GM21423 (cell line): ENCODE data around the gene SCO1.

Source experiments
- ATAC-seq: cut with Tn5 transposase; IDR thresholded peaks from one replicate; pipeline ENCODE4 v1.9.1; 2021; ENCODE audit warnings: mild to moderate bottlenecking, moderate library complexity; ENCODE audit not compliant: unreplicated experiment

Gene SCO1

DNA sequence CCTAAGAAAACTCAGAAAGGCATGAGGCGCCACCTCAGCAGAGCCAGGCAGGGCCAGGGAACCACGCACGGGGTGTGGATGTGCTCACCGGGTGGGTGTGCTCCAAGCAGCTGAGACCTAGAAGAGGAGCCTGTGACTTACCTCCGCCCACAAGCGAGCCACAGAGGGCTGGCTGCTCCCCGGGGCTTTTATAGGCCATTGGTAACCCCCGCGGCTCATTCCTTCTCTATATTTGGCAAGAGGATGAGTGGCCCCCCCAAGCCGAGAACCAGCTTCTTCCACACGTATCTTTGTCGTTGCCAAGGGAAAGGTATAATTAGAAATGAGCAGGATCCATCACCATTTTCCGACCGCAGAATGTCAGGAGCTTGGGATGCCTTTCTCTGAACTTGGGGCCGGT lies 40.2 kb downstream of the SCO1 start, which contains the start of gene MYH3:
Gene MYH3 (minus strand): TSS at position 162 of the 400 bp plus-strand sequence. CDS start 2,245 bp downstream, outside the sequence.
- ATAC-seq = no peak

DNA sequence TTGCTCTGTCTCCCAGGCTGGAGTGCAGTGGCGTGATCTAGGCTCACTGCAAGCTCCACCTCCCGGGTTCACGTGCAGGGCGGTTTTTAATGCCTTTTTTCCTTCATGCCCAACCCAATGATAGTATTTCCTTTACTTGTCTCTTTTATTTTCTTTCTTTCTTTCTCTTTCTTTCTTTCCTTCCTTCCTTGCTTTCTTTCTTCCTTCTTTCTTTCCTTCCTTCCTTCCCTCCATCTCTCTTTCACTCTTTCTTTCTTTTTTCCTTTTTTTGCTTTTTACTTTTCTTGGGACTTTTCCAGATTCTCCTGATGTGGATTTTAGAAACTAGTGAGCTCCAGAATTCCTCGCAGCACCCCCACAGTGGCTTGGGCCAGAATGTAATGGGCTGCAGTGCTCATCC lies 43.3 kb downstream of the SCO1 start:
- no peak for ATAC-seq

DNA sequence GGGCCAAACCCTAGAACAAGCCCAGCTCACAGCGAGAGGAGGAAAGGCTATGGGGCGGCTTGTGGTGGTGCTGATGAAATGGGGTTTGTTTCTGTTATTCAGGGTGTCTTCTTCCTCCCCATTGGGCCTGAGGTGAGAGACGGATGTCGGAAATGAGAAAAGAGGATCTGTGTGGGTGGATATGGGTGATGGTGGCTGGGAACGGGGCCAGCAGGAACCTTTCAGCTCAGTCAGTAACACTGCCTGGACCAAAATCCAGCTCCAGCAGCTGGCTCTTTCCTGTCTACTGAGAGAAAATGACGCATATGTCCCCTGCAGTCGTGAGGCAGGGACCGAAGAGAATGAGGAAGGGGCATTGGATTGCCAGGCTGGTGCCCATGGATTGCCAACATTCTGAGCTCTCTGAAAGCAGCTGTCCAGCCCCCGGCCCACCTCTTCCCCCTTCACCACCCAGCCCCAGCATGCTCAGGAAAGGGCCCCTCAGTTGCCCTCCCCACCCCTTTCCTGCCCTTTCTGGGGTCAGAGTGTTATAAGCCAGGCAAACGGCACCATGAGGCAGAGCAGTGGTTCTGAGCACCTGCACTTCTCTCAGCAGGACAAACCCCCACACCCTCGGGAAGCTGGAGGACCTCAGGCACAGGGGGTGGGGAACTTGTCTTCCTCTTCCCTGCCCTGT lies 44.2 kb downstream of the SCO1 start:
- no peak for ATAC-seq

DNA sequence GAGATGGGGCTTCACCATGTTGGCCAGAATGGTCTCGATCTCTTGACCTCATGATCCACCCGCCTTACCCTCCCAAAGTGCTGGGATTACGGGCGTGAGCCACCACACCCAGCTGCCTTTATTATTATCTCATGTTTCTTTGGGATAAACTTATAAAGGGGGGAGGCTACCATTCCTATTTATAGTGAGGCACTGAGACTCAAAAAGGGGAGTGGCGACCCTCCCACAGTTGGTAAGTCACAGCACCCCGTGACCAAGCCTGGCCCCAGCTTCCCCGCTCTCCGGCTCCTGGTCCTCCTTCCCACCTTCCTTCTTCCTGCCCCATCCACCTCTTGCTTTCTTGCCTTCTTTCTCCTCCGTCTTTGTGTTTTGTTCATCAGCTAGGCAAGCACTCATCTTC lies 45.4 kb downstream of the SCO1 start:
- no peak for ATAC-seq

DNA sequence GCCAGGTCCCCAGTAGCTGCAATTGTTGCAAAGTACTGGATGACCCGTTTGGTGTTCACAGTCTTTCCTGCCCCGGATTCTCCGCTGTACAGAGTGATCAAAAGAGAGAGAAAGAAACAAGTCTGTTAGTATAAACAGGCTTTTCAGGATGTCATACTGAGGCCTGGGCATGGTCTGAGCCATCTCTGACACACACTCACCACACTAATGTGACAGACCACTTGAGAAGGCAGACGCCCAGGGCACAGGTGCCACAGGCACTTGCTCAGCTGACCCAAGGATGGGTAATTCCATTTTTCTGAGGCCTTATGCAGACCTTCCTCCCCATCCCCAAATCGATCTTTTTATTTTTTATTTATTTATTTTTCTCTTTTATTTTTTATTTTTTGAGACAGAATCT lies 47.7 kb downstream of the SCO1 start:
- no peak for ATAC-seq

DNA sequence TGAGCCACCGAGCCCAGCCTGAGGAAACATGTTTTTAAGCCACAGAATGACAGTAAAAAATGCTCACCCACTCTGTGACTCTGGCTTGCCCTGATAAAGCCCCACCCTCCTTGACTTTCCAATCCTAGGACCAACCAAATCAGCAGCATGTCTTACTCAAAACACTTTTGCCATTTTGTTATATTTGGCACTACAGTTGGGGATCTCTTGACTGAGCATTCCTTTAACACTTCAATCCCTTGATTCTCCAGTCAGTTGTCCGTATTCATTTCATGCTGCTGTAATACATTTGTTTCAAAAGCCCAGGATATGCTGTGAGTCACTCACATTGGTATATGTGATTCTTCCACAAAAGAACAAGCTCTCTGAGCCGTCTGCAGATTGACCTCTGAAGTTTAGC lies 48.4 kb downstream of the SCO1 start:
- ATAC-seq = no peak

DNA sequence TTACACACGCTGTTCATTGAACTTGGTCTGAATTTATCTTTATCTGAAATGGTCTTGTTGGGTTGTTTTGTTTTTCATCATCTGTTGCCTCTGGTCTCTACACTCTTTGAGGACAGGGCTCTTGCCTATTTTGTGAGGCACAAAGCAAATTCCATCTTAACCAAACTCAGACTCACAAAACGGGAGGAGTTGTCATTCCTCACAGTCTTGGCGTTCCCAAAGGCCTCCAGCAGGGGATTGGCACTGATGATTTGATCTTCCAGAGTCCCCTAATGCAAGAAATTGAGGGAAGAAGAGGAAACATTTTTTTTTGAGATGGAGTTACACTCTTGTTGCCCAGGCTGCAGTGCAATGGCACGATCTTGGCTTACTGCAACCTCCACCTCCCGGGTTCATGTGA lies 49.0 kb downstream of the SCO1 start:
- ATAC-seq = no peak

DNA sequence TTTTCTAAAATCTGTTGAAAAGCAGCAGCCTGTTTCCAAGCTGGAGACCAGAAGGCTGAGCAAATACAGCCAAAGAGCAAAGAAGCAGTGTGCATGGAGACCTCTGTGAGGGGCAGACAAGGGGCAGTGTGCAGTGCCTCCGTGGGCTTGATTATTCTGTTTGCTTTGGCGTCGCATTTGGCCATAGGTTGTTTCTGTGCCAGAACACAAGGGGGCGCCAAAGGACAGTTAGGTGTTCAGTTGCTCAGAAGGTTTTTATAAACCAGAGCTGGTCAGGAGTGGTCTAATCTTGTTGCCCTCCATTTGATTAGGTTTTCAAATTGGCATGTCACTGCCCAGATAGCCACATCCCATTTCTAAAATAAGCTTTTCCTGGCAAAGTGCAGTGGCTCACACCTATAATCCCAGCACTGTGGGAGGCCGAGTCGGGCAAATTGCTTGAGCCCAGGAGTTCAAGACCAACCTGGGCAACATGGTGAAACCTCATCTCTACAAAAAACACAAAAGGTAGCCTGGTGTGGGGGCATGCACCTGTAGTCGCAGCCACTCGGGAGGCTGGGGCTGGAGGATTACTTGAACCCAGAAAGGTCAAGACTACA lies 50.8 kb downstream of the SCO1 start:
- no peak for ATAC-seq

DNA sequence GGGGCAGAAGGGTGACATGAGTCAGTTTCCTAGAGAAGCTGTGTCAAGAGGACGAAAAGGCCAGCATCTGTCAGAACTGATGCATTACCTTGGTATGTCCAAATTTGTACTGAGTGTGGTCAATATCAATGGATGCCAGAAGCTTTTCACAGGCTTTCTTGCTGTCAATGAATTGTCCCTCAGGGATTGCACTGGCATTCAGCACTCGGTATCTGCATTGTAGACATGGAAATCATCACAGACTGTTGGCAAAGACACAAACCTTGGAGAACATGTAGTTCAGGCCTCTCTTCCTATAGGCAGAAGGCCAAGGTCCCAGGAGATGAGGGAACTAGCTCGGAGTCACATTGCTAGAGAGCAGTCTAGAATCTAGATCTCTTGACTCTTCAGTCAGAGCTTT lies 56.9 kb downstream of the SCO1 start:
- ATAC-seq = no peak

DNA sequence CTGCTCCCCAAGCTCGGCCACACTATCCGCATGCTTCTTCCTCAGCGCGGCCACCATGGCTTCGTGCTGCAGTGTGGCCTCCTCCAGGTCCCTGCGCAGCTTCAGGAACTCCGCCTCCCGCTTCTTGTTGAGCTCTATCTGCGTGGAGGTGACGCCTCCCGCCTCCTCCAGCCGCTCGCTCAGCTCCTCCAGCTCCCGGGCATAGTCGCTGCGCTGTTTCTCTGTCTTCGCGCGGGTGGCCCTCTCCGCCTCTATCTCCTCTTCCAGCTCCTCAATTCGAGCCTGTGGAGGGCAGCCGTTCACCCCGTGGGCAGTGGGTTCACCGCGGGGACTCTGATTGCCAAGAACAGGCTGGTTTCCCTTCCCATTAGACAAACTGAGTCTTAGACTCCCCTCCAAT lies 59.2 kb downstream of the SCO1 start:
- no peak for ATAC-seq

DNA sequence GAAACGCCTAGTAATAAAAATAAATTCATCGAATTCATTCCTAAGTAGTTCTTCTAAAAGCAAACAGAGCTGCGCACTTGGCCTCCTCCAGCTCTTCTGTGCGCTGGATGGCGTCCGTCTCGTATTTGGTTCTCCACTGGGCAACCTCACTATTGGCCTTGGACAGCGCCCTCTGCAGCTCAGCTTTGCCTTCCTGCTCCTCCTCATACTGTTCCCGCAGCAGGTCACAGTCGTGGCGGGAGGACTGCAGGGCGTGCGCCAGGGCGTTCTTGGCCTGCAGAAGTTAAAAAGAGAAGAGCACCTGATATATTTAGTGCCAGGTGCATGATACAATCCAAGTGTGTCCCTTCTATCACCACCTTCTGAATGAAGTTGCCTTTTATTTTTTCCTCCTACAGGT lies 62.0 kb downstream of the SCO1 start:
- ATAC-seq = no peak

DNA sequence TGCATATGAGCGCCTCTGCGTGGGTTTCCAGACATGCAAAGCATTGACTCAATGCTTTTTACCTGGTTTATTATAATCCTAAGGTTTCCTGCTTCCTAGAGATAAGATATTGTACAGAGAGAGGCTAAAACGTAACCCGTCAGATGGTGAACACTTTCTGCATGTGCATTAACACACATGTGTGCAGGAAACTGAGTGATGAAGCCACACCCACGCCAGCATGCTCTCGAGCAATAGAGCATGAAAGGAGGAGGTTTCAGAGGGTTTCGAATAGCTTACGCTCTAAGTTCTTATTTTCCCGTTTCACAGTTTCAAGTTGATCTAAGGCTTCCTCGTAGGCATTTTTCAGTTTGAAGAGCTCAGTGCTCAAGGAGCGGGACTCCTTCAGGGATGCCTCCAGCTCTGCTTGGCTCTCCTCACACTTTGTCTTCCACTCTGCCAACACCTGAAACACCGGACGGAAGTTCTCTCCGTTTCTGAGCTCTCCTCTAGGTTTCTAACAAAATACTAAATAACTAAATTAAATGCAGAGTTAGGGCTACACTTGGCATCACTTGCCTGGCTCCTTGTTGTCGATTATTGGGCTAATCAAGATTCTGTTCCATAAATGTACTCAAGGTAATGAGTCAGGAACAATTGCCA lies 63.5 kb downstream of the SCO1 start:
- peak; percentile 98 for ATAC-seq

DNA sequence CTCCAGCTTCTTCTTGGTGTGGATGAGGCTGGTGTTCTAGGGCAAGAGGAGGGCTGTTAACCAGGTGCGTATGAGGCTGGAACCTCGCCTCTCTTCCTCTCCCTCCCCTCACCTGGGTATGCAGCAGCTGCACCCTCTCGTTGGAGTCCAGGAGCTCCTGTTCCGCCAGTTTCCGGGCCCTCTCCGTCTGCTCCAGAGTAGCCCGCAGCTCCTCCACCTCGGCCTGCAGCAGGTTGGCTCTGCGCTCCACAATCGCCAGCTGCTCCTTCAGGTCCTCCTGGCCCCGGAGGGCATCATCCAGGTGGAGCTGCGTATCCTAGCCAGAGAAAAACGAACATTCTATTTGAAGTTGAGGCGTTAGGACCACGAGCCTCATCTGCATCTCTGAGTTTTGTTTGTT lies 65.6 kb downstream of the SCO1 start:
- ATAC-seq = no peak

DNA sequence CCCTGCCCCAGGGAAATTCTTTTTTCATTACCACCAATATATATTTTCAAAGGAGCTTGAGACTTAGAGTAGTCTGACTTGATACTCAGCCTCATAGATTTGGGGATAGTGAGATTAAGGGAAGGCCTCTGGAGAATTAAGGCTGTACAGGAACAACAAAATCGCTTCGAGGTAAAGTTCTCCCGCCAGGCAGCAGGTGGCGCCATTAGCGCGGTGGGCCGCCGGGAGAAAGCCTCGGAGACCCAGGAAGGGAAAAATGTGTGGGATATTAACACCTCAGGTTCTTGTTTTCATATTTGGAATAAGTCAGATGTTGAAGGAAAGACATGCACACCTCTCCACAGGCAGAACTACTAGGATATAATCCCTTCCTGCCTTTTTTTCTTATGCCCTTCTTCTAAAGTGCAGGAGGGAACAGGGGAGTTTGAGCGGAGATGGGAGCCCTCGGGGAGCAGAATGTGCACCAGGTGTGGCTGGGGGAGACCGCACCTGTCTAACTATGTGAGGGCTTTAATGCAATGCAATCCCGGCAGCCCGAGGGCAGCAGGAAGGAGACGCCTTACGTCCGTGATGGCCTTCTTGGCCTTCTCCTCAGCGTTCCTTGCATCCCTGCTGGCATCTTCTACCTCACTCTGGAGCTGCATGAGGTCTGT lies 66.2 kb downstream of the SCO1 start:
- no peak for ATAC-seq

DNA sequence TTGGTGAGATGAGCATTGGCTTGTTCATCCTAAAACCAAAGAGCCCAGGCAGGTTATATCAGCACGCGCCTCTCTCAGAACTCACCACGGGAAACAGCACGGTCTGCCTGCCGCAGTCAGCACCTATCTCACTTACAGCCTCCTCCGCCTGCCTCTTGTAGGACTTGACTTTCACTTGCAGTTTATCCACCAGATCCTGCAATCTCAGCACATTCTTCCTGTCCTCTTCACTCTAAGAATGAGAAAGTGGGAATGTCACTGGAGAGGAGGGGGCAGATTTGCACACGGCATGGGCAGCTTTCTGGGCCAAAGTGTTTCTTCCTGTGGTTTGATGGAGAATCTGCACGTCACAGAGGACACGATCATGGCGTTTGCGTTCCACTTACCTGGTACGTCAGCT lies 67.6 kb downstream of the SCO1 start:
- no peak for ATAC-seq

DNA sequence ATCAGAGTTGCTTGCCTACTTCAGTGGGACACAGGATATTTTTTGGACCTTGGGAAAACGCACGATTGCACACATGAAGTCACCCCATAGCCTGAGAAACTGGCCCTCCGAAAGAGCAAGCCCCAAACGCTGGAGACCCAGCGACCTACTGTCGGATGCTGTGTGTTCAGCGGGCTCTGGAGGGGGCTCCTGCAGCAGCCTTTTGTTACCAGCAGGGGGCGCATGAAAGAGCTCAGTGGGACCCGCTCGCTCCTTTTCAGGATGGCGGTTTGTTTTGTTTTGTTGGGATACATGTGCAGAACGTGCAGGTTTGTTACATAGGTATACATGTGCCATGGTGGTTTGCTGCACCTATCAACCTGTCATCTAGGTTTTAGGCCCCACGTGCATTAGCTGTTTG lies 68.6 kb downstream of the SCO1 start:
- no peak for ATAC-seq

DNA sequence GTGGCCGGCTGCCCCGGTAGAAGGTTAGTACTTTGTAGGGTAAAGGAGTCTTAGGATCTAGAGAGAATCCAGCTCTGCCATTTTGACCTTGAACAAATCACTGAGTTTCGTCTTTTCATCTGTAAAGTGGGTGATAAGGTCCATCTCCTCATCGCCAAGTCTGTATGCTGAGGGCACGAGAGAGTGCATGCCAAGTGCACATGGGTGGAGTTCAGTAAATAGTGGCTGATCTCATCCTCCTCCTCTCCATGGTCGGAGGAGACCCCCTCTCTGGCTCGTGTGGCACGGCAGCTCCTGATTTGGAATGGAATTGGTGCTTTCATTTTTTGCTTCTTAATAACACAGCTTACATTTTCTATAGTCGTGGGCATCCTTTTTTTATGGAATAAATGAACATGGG lies 70.9 kb downstream of the SCO1 start:
- ATAC-seq = no peak

DNA sequence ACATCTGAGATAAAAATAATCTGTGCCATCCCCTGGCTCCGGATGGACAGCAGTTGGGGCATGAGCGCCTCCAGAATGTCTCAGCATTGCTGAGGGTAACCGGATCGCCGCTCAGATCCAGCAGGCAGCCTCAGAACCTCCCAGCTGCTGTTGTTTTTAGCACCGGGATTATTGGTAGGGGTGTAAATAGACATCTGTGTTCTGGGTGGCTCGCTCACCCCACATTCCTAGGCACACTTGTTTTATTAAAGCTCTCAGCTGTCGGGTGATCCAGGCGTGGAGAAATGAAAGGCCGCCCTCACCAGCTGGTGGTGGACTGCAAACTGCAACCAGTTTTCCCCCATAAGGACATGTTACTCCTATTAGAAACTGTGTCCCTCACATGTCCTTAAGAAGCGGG lies 72.4 kb downstream of the SCO1 start:
- no peak for ATAC-seq

DNA sequence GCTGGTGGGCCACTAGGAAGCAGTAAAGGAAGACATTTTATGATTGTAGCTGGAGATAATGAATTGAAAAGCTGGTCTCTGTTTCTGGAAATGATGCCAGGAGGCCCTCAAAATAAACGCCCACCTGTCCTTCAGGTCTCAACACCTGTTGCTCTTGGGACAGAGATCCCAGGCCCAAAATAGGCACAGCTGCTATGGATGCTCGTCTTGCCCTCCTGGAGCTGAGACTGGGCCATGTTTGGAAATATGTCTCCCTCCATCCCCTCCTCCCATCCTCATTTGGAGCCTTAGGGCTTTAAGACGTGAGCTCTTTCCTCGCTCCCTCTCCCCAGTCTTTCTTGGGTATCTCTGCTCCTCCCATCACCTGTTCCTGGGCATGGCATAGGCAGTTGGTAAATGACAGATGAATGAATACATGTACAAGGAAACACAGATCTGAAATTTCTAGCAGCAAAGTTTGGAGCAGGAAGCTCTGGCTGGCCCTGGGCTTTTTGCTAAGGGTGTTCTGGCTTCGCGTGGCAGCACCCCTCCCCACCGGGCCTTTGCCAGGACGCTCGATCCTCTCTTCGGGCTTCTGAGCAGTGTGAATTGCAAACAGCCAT lies 73.5 kb downstream of the SCO1 start:
- no peak for ATAC-seq

DNA sequence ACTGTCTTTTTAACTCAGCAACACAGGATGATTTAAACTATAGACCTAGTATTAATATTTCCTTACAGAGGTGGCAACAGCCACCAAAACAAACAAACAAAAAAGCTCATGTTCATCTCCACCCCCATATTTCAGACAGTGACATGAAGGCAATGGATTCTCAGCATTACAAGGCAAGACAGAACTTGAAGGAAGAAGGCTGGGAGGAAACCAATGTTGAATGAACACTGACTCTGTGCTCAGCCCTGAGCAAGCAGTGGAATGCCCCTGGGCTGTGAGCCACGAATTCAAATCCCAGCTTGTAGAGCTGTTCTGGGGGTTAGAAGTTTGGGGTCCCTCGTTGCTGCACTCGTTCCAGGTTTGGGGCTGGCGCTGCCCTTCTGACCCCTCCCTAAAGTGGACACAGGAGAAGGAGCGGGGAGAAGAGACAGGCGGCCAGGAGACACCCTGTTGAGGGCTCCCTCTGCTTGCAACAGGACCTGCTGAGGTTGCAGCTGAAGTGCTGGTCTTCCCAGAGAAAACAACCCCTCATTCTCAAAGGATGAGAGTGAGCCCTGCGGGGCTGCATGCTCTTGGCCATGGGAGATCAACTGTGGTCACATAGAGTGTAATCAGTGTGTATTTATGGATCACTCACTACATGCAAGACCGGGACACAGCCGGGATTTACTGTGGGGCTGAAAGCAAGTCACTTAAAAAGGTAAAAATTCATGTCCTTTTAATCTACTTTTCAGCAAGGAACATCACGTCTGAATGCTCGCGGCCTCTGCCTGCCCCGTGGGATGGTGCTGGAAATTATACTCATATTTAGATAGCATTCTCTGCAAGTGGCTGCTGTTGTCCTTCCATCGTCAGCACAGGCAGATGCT lies 74.5 kb downstream of the SCO1 start:
- no peak for ATAC-seq
